IMR-90 (cell line): ENCODE data around the gene IFI44. TPM values are rescaled to one million over a fixed set of nuclear protein-coding genes. Genes with fewer than 3 reads are reported as not detected.

ENCODE experiments used
- ATAC-seq: fragments of 200-7000 bp; cut with Tn5 transposase; 2 replicates; pipeline ENCODE4 v1.9.1; 2020; ENCODE audit warnings: low read depth, mild to moderate bottlenecking, moderate library complexity
- BruUV-seq: library from RNA; stranded (reverse); fragments of 400-500 nt; replicated peaks from 2 replicates; lab custom pipeline; 2021; lab: Mats Ljungman, UMichigan
- CTCF ChIA-PET: fragments of 300-600 bp; formaldehyde crosslinking; extraction: SDS; loops from one replicate; lab custom pipeline; 2021; ENCODE audit warnings: antibody characterized with exemption; lab: Yijun Ruan, JAX
- POLR2A ChIA-PET: fragments of 300-600 bp; sonication (Branson Sonifier 250); formaldehyde crosslinking; loops from one replicate; lab custom pipeline; 2022; ENCODE audit warnings: antibody characterized with exemption; ENCODE audit not compliant: unreplicated experiment; lab: Charles Lee
- DNase-seq: peaks from one replicate; pipeline ENCODE4 v3.0.0; 2013
- H2AFZ ChIP-seq: replicated peaks from 2 replicates; pipeline ENCODE3; 2013; ENCODE audit warnings: low read length, mild to moderate bottlenecking; ENCODE audit not compliant: poor library complexity
- H2AK5ac ChIP-seq: 2 replicates; pipeline ENCODE4 v1.6.1; 2013; ENCODE audit warnings: low read depth, low read length, inconsistent platforms
- H2AK9ac ChIP-seq: replicated peaks from 2 replicates; pipeline ENCODE3; 2013; ENCODE audit warnings: mild to moderate bottlenecking, low read depth, low read length, moderate library complexity; ENCODE audit not compliant: poor library complexity
- H2BK120ac ChIP-seq: 2 replicates; pipeline ENCODE4 v1.6.1; 2013; ENCODE audit warnings: low read depth, low read length, inconsistent platforms
- H2BK15ac ChIP-seq: 3 replicates; pipeline ENCODE4 v1.6.1; 2013; ENCODE audit warnings: low read depth, low read length, inconsistent platforms
- H2BK20ac ChIP-seq: 2 replicates; pipeline ENCODE4 v1.6.1; 2013; ENCODE audit warnings: low read depth, mild to moderate bottlenecking, inconsistent platforms, low read length, moderate library complexity
- H2BK5ac ChIP-seq: 2 replicates; pipeline ENCODE4 v1.6.1; 2013; ENCODE audit warnings: mild to moderate bottlenecking, low read depth, low read length, inconsistent platforms; ENCODE audit not compliant: poor library complexity, severe bottlenecking
- H3K14ac ChIP-seq: replicated peaks from 2 replicates; pipeline ENCODE4 v1.6.1; 2013; ENCODE audit warnings: low read depth, low read length, inconsistent platforms
- H3K18ac ChIP-seq: 2 replicates; pipeline ENCODE4 v1.6.1; 2013; ENCODE audit warnings: low read depth, low read length, control low read depth
- H3K23ac ChIP-seq: 2 replicates; pipeline ENCODE4 v1.6.1; 2013; ENCODE audit warnings: low read depth, low read length, inconsistent platforms
- H3K27ac ChIP-seq: 2 replicates; pipeline ENCODE4 v1.5.1; 2013; ENCODE audit warnings: mild to moderate bottlenecking, control low read depth, low read length; ENCODE audit not compliant: insufficient read depth
- H3K27me3 ChIP-seq: 2 replicates; pipeline ENCODE4 v1.6.1; 2013; ENCODE audit warnings: low read length; ENCODE audit not compliant: control insufficient read depth, insufficient read depth
- H3K36me3 ChIP-seq: 2 replicates; pipeline ENCODE4 v1.6.1; 2013; ENCODE audit warnings: low read length, mixed read lengths; ENCODE audit not compliant: control insufficient read depth, insufficient read depth
- H3K4ac ChIP-seq: 2 replicates; pipeline ENCODE4 v1.6.1; 2013; ENCODE audit warnings: low read depth, low read length, inconsistent platforms
- H3K4me1 ChIP-seq: 2 replicates; pipeline ENCODE4 v1.6.1; 2013; ENCODE audit warnings: low read length, mixed read lengths; ENCODE audit not compliant: control insufficient read depth, insufficient read depth
- H3K4me2 ChIP-seq: 2 replicates; pipeline ENCODE4 v1.6.1; 2013; ENCODE audit warnings: low read depth, mild to moderate bottlenecking, control low read depth, low read length, moderate library complexity
- H3K4me3 ChIP-seq: 2 replicates; pipeline ENCODE4 v1.5.1; 2013; ENCODE audit warnings: low read depth, mild to moderate bottlenecking, control low read depth, low read length, moderate library complexity; ENCODE audit not compliant: insufficient read depth
- H3K56ac ChIP-seq: 2 replicates; pipeline ENCODE4 v1.6.1; 2013; ENCODE audit warnings: low read length, inconsistent platforms; ENCODE audit not compliant: insufficient read depth; ENCODE audit errors: extremely low read depth
- H3K79me1 ChIP-seq, 2 experiments: 2 replicates each; pipeline ENCODE4 v1.6.1; 2013; ENCODE audit warnings: low read length in 2 of 2, inconsistent platforms in 1 of 2, low read depth in 1 of 2
- H3K9ac ChIP-seq: 2 replicates; pipeline ENCODE4 v1.6.1; 2013; ENCODE audit warnings: low read depth, low read length, control low read depth
- H3K9me1 ChIP-seq: 2 replicates; pipeline ENCODE4 v1.6.1; 2013; ENCODE audit warnings: low read length, inconsistent platforms; ENCODE audit not compliant: insufficient read depth
- H3K9me3 ChIP-seq: 2 replicates; pipeline ENCODE4 v1.6.1; 2013; ENCODE audit warnings: low read length; ENCODE audit not compliant: control insufficient read depth, insufficient read depth
- H4K20me1 ChIP-seq: 2 replicates; pipeline ENCODE4 v1.6.1; 2013; ENCODE audit warnings: low read length, inconsistent platforms; ENCODE audit not compliant: insufficient read depth
- H4K5ac ChIP-seq: 2 replicates; pipeline ENCODE4 v1.6.1; 2013; ENCODE audit warnings: mild to moderate bottlenecking, low read depth, low read length, control low read depth
- H4K8ac ChIP-seq, 2 experiments: 2 replicates each; pipeline ENCODE4 v1.6.1; 2013; ENCODE audit warnings: low read depth in 2 of 2, low read length in 2 of 2, control low read depth in 1 of 2, inconsistent platforms in 1 of 2
- H4K91ac ChIP-seq: 2 replicates; pipeline ENCODE4 v1.6.1; 2013; ENCODE audit warnings: low read depth, low read length, inconsistent platforms; ENCODE audit not compliant: insufficient read depth
- BHLHE40 ChIP-seq: fragments of 150-350 bp; IDR thresholded peaks from 2 replicates; pipeline ENCODE4 v1.6.1; 2016; ENCODE audit warnings: mild to moderate bottlenecking, low read depth, low read length
- CEBPB ChIP-seq: IDR thresholded peaks from 2 replicates; pipeline ENCODE4 v1.6.1; 2012; ENCODE audit warnings: low read depth, low read length, improper control_type of control experiment
- CHD1 ChIP-seq: IDR thresholded peaks from 2 replicates; pipeline ENCODE4 v1.6.1; 2012; ENCODE audit warnings: low read depth, low read length, improper control_type of control experiment
- FOS ChIP-seq: fragments of 150-350 bp; IDR thresholded peaks from 2 replicates; pipeline ENCODE4 v1.6.1; 2016; ENCODE audit warnings: low read depth, low read length
- MAFK ChIP-seq: IDR thresholded peaks from 2 replicates; pipeline ENCODE4 v1.6.1; 2012; ENCODE audit warnings: low read depth, low read length, improper control_type of control experiment
- MAZ ChIP-seq: IDR thresholded peaks from 2 replicates; pipeline ENCODE4 v1.6.1; 2012; ENCODE audit warnings: low read depth, mild to moderate bottlenecking, low read length, improper control_type of control experiment, moderate library complexity, borderline replicate concordance
- MXI1 ChIP-seq: IDR thresholded peaks from 2 replicates; pipeline ENCODE4 v1.6.1; 2012; ENCODE audit warnings: low read depth, mild to moderate bottlenecking, low read length, moderate library complexity, borderline replicate concordance
- NFE2L2 ChIP-seq: fragments of 150-350 bp; IDR thresholded peaks from 2 replicates; pipeline ENCODE4 v1.6.1; 2016; ENCODE audit warnings: low read depth, mild to moderate bottlenecking, low read length
- POLR2A ChIP-seq: IDR thresholded peaks from 2 replicates; pipeline ENCODE4 v1.6.1; 2012; ENCODE audit warnings: mild to moderate bottlenecking, low read depth, low read length
- RAD21 ChIP-seq: IDR thresholded peaks from 2 replicates; pipeline ENCODE4 v1.6.1; 2012; ENCODE audit warnings: low read length, improper control_type of control experiment
- RCOR1 ChIP-seq: IDR thresholded peaks from 2 replicates; pipeline ENCODE4 v1.6.1; 2012; ENCODE audit warnings: mild to moderate bottlenecking, low read length, improper control_type of control experiment; ENCODE audit not compliant: insufficient replicate concordance
- RFX5 ChIP-seq: IDR thresholded peaks from 2 replicates; pipeline ENCODE4 v1.8.0; 2012; ENCODE audit warnings: low read depth, mild to moderate bottlenecking, low read length, moderate library complexity
- SMC3 ChIP-seq: fragments of 150-350 bp; IDR thresholded peaks from 2 replicates; pipeline ENCODE4 v1.6.1; 2016; ENCODE audit warnings: low read depth, mild to moderate bottlenecking, antibody characterized with exemption, low read length, moderate library complexity
- WGBS, 2 experiments: methylation state at CpG; one replicate each; pipeline versions ENCODE4 v1.1.5 to v1.1.7; 2013; ENCODE audit warnings: missing lambda C conversion rate in 2 of 2; ENCODE audit not compliant: insufficient read length in 1 of 2; ENCODE audit errors: extremely low coverage in 2 of 2; 5-methylcytosine and 5-hydroxymethylcytosine counted together
- dilution Hi-C: fragments of 300-500 bp; cut with HindIII; formaldehyde crosslinking; loops from one replicate; pipeline ENCODE4 v1.14.3; 2018; ENCODE audit warnings: low sequenced_read_pairs; ENCODE audit not compliant: unreplicated experiment
- in situ Hi-C: fragments of 300-500 bp; cut with MboI; formaldehyde crosslinking; loops from 3 replicates; pipeline ENCODE4 v1.14.3; 2019; ENCODE audit warnings: low sequenced_read_pairs, inconsistent platforms, mixed read lengths
- intact Hi-C: fragments of 100-400 bp; cut with micrococcal nuclease; formaldehyde crosslinking; loops from 2 replicates; pipeline ENCODE4 v1.10.0; 2022
- polyA plus RNA-seq, 3 experiments: library from polyadenylated mRNA; depleted of rRNA; stranded (reverse); fragments of >200 nt; gene quantifications; 2 replicates each; pipeline ENCODE4 v1.2.3, GENCODE V29; 2012; ENCODE audit warnings: low replicate concordance in 1 of 3
- total RNA-seq: library from RNA; depleted of rRNA; stranded (reverse); fragments of >200 nt; gene quantifications from 2 replicates; pipeline ENCODE4 v1.2.3, GENCODE V29; 2012
- TF ChIP-seq, protein P1 (sequence below): conservative IDR thresholded peaks from 2 replicates; pipeline ENCODE4 v1.5.1; 2012; ENCODE audit warnings: mild to moderate bottlenecking, low read depth, low read length, improper control_type of control experiment
- TF ChIP-seq, protein P2 (sequence below): fragments of 150-350 bp; IDR thresholded peaks from 2 replicates; pipeline ENCODE4 v1.6.1; 2017; ENCODE audit warnings: mild to moderate bottlenecking, antibody characterized with exemption, low read length, low read depth
- TF ChIP-seq, protein P3 (sequence below): fragments of 150-350 bp; IDR thresholded peaks from 2 replicates; pipeline ENCODE4 v1.6.1; 2016; ENCODE audit warnings: low read depth, mild to moderate bottlenecking, low read length, moderate library complexity, borderline replicate concordance

IFI44 gene
- total and polyA plus RNA-seq, 2 of the 4 experiments (the other 2 are of a cell fraction): 2.2 to 2.7 TPM

DNA sequence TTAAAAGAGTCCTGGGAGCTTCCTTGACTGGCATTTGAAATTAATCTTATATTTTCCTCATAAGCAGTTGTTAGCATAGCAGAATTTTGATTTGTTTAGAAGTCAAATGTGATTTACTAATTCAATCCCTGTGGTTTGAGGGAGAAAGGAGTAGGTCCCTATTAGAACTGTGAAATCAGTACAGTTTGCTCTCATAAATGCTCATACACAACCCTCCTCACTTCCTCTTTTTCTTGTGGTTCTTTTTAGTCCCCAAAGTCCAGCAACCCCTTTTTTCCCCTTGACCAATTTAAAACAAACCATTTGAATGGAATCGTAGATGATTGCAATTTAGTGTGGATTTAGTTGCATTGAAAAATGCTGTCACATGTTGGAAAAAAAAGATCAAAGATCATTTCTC lies 9.2 kb upstream of the IFI44 start:
- H3K18ac ChIP-seq: no peak overlapping the region
- no CpG with 5 or more reads among the region's 1 CpG for WGBS, 2 experiments
- no TSS peak for BruUV-seq
- H2BK5ac ChIP-seq: no peak overlapping the region
- H3K4me1 ChIP-seq: no peaks in the 10 kb centered on the region
- no peak overlapping the region for H4K5ac ChIP-seq
- no peak overlapping the region for H3K4me2 ChIP-seq
- no peak overlapping the region for H2AFZ ChIP-seq
- H2AK5ac ChIP-seq: no peak overlapping the region
- no peak overlapping the region for H3K9ac ChIP-seq
- no peak overlapping the region for H2BK15ac ChIP-seq
- intact Hi-C loops (no loop called here), in situ Hi-C loops (no loop called here), dilution Hi-C loops (no loop called here)
- no peak overlapping the region for H4K8ac ChIP-seq
- H4K20me1 ChIP-seq: no peaks in the 10 kb centered on the region
- DNase-seq (no peak), ATAC-seq (no peak)
- no peak overlapping the region for H3K27ac ChIP-seq
- H3K4me3 ChIP-seq: no peak overlapping the region
- H2AK9ac ChIP-seq: no peak overlapping the region
- H2BK120ac ChIP-seq: no peak overlapping the region
- ChIA-PET POLR2A (interaction anchor here (0.7 kb wide), 1 partner anchor 18 kb away, joined by 3 read pairs; no protein-coding TSS in a partner anchor), CTCF (no interaction called here)
- H3K14ac ChIP-seq: no peak overlapping the region
- H4K91ac ChIP-seq: no peak overlapping the region
- H3K27me3 ChIP-seq: no peaks in the 10 kb centered on the region
- no peak for TF ChIP-seq FOS
- TF ChIP-seq, protein P1, sequence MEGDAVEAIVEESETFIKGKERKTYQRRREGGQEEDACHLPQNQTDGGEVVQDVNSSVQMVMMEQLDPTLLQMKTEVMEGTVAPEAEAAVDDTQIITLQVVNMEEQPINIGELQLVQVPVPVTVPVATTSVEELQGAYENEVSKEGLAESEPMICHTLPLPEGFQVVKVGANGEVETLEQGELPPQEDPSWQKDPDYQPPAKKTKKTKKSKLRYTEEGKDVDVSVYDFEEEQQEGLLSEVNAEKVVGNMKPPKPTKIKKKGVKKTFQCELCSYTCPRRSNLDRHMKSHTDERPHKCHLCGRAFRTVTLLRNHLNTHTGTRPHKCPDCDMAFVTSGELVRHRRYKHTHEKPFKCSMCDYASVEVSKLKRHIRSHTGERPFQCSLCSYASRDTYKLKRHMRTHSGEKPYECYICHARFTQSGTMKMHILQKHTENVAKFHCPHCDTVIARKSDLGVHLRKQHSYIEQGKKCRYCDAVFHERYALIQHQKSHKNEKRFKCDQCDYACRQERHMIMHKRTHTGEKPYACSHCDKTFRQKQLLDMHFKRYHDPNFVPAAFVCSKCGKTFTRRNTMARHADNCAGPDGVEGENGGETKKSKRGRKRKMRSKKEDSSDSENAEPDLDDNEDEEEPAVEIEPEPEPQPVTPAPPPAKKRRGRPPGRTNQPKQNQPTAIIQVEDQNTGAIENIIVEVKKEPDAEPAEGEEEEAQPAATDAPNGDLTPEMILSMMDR: no peak
- TF ChIP-seq MXI1: no peak
- TF ChIP-seq BHLHE40: no peak
- TF ChIP-seq CEBPB: no peak
- no peak for TF ChIP-seq RFX5
- TF ChIP-seq RCOR1: no peak
- no peak for TF ChIP-seq MAZ
- TF ChIP-seq MAFK: no peak
- TF ChIP-seq NFE2L2: no peak
- TF ChIP-seq POLR2A: no peak
- TF ChIP-seq RAD21: no peak
- TF ChIP-seq CHD1: no peak
- no peak for TF ChIP-seq SMC3
- TF ChIP-seq, protein P2, sequence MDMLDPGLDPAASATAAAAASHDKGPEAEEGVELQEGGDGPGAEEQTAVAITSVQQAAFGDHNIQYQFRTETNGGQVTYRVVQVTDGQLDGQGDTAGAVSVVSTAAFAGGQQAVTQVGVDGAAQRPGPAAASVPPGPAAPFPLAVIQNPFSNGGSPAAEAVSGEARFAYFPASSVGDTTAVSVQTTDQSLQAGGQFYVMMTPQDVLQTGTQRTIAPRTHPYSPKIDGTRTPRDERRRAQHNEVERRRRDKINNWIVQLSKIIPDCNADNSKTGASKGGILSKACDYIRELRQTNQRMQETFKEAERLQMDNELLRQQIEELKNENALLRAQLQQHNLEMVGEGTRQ: no peak
- TF ChIP-seq, protein P3, sequence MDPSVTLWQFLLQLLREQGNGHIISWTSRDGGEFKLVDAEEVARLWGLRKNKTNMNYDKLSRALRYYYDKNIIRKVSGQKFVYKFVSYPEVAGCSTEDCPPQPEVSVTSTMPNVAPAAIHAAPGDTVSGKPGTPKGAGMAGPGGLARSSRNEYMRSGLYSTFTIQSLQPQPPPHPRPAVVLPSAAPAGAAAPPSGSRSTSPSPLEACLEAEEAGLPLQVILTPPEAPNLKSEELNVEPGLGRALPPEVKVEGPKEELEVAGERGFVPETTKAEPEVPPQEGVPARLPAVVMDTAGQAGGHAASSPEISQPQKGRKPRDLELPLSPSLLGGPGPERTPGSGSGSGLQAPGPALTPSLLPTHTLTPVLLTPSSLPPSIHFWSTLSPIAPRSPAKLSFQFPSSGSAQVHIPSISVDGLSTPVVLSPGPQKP: no peak
- H3K36me3 ChIP-seq: no peaks in the 10 kb centered on the region
- H3K9me1 ChIP-seq: no peaks in the 10 kb centered on the region
- no peak overlapping the region for H2BK20ac ChIP-seq
- no peak overlapping the region for H3K4ac ChIP-seq
- no peak overlapping the region for H3K56ac ChIP-seq
- no peaks in the 10 kb centered on the region for H3K9me3 ChIP-seq
- H3K79me1 ChIP-seq: no peaks in the 10 kb centered on the region
- no peak overlapping the region for H3K23ac ChIP-seq
